ENCODE measurements around the gene RELN. TPM values are rescaled to one million over a fixed set of nuclear protein-coding genes. Genes with fewer than 3 reads are reported as not detected.

Gene RELN
- total RNA-seq, 1 experiment from 2014 or later: 0.10 TPM

DNA sequence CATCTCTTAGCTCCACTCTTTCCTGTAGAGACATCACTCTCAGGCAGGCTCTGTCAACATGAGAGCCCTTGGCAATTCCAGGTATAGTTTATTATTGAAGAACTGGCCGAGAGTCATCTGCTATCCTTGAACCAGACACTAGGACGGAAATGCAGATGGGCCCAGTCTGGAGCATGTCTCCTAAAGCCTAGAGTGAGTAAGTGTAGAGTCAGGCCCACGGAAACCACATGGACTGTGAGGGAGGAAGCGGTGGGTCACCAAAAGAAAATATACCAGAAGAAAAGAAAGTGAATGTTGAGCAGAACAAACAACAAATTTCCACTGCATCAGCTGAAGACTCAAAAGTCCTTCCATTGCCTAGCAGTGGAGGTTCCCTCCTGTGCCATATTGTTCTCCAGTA is 15.7 kb upstream of the RELN start:
- in situ Hi-C loops (cut with HindIII; ENCODE audit: low pct_unique_long_range_greater_than_20kb, low sequenced_read_pairs): no loop called here
- ChIA-PET CTCF (no interaction called here), POLR2A (interaction anchor here (0.6 kb wide), 1 partner anchor 53 kb away, joined by 3 read pairs; no protein-coding TSS in a partner anchor)
- Histone ChIP-seq H3K4me1 (ENCODE audit: control insufficient read depth, insufficient read depth, low read length) (no peaks in the 10 kb centered on the region), H3K36me3 (ENCODE audit: control insufficient read depth, insufficient read depth, low read length) (no peaks in the 10 kb centered on the region), H3K4me3 (ENCODE audit: low read depth in 2 of 2, low read length in 2 of 2) (no peak overlapping the region), H3K9me3 (ENCODE audit: control insufficient read depth, insufficient read depth, low read depth, low read length) (no peaks in the 10 kb centered on the region), H3K27ac (ENCODE audit: low read length) (no peak overlapping the region), H3K27me3 (ENCODE audit: control insufficient read depth, insufficient read depth, low read length) (peaks cover 2% of the 10 kb centered on the region)
- no TSS peak for BruUV-seq (replicated peaks)
- intact Hi-C loops (cut with micrococcal nuclease; ENCODE audit: unreplicated experiment): no loop called here
- TF ChIP-seq SIN3A (IDR thresholded peaks at IDR 0.05; ENCODE audit: borderline replicate concordance, insufficient read depth, low read depth, low read length): no peak
- TF ChIP-seq, protein P1, sequence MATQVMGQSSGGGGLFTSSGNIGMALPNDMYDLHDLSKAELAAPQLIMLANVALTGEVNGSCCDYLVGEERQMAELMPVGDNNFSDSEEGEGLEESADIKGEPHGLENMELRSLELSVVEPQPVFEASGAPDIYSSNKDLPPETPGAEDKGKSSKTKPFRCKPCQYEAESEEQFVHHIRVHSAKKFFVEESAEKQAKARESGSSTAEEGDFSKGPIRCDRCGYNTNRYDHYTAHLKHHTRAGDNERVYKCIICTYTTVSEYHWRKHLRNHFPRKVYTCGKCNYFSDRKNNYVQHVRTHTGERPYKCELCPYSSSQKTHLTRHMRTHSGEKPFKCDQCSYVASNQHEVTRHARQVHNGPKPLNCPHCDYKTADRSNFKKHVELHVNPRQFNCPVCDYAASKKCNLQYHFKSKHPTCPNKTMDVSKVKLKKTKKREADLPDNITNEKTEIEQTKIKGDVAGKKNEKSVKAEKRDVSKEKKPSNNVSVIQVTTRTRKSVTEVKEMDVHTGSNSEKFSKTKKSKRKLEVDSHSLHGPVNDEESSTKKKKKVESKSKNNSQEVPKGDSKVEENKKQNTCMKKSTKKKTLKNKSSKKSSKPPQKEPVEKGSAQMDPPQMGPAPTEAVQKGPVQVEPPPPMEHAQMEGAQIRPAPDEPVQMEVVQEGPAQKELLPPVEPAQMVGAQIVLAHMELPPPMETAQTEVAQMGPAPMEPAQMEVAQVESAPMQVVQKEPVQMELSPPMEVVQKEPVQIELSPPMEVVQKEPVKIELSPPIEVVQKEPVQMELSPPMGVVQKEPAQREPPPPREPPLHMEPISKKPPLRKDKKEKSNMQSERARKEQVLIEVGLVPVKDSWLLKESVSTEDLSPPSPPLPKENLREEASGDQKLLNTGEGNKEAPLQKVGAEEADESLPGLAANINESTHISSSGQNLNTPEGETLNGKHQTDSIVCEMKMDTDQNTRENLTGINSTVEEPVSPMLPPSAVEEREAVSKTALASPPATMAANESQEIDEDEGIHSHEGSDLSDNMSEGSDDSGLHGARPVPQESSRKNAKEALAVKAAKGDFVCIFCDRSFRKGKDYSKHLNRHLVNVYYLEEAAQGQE (IDR thresholded peaks at IDR 0.05; ENCODE audit: insufficient read depth in 1 of 2, low read depth in 2 of 2, low read length in 1 of 2): no peak
- TF ChIP-seq, protein P2, sequence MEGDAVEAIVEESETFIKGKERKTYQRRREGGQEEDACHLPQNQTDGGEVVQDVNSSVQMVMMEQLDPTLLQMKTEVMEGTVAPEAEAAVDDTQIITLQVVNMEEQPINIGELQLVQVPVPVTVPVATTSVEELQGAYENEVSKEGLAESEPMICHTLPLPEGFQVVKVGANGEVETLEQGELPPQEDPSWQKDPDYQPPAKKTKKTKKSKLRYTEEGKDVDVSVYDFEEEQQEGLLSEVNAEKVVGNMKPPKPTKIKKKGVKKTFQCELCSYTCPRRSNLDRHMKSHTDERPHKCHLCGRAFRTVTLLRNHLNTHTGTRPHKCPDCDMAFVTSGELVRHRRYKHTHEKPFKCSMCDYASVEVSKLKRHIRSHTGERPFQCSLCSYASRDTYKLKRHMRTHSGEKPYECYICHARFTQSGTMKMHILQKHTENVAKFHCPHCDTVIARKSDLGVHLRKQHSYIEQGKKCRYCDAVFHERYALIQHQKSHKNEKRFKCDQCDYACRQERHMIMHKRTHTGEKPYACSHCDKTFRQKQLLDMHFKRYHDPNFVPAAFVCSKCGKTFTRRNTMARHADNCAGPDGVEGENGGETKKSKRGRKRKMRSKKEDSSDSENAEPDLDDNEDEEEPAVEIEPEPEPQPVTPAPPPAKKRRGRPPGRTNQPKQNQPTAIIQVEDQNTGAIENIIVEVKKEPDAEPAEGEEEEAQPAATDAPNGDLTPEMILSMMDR (IDR thresholded peaks at IDR 0.05): no peak
- TF ChIP-seq POLR2AphosphoS5 (IDR thresholded peaks at IDR 0.05; ENCODE audit: low read depth, low read length): no peak
- TF ChIP-seq TCF7L2 (IDR thresholded peaks at IDR 0.05; ENCODE audit: low read depth, low read length): no peak
- no peak for ATAC-seq
- DNase-seq (ENCODE audit: low read depth, low spot score): no peak

DNA sequence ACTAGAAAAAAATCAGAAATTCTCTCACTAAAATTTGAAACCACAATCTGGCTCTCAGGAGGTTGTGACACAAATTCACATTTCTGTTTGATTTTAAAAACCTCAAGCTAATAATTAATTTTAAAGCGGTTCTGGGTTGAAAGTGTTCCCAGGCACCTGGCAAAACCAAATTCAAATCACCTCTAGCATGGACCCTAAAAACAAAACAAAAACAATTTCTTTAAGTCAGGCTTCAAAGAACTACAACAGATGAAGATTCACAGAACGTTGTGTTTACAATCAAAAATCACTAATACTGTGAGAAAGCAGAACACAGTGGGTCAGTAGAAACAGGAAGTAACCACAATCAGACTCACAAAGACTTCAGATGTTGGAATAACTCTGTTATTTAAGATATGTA is 7.2 kb upstream of the RELN start:
- Histone ChIP-seq H3K4me3 (ENCODE audit: low read depth in 2 of 2, low read length in 2 of 2) (no peak overlapping the region), H3K27me3 (ENCODE audit: control insufficient read depth, insufficient read depth, low read length) (peaks cover 17% of the 10 kb centered on the region; the same call in 1 of the 2 replicates), H3K4me1 (ENCODE audit: control insufficient read depth, insufficient read depth, low read length) (no peaks in the 10 kb centered on the region), H3K36me3 (ENCODE audit: control insufficient read depth, insufficient read depth, low read length) (no peaks in the 10 kb centered on the region), H3K27ac (ENCODE audit: low read length) (no peak overlapping the region), H3K9me3 (ENCODE audit: control insufficient read depth, insufficient read depth, low read depth, low read length) (no peaks in the 10 kb centered on the region)
- no peak for DNase-seq (ENCODE audit: low read depth, low spot score)
- BruUV-seq (replicated peaks): no TSS peak
- POLR2A ChIA-PET: no interaction called here
- intact Hi-C loops (cut with micrococcal nuclease; ENCODE audit: unreplicated experiment) (no loop called here), in situ Hi-C loops (cut with HindIII; ENCODE audit: low pct_unique_long_range_greater_than_20kb, low sequenced_read_pairs) (no loop called here)
- CTCF ChIA-PET: no interaction called here
- TF ChIP-seq, protein P2 (IDR thresholded peaks at IDR 0.05): no peak
- TF ChIP-seq SIN3A (IDR thresholded peaks at IDR 0.05; ENCODE audit: borderline replicate concordance, insufficient read depth, low read depth, low read length): no peak
- ATAC-seq: no peak

Data from Panc1 (cell line).